GM21825 (cell line): Measurements from ENCODE around the gene ZFP64.
"Not testable (repeated sequence)": the region's sequence is repeated elsewhere in the genome, so short reads cannot be mapped to it uniquely, and the experiment has no call there.

Experiments used
- ATAC-seq: cut with Tn5 transposase; IDR thresholded peaks from one replicate; pipeline ENCODE4 v1.9.1; 2021; ENCODE audit warnings: mild to moderate bottlenecking, moderate library complexity; ENCODE audit not compliant: unreplicated experiment

Gene ZFP64

DNA sequence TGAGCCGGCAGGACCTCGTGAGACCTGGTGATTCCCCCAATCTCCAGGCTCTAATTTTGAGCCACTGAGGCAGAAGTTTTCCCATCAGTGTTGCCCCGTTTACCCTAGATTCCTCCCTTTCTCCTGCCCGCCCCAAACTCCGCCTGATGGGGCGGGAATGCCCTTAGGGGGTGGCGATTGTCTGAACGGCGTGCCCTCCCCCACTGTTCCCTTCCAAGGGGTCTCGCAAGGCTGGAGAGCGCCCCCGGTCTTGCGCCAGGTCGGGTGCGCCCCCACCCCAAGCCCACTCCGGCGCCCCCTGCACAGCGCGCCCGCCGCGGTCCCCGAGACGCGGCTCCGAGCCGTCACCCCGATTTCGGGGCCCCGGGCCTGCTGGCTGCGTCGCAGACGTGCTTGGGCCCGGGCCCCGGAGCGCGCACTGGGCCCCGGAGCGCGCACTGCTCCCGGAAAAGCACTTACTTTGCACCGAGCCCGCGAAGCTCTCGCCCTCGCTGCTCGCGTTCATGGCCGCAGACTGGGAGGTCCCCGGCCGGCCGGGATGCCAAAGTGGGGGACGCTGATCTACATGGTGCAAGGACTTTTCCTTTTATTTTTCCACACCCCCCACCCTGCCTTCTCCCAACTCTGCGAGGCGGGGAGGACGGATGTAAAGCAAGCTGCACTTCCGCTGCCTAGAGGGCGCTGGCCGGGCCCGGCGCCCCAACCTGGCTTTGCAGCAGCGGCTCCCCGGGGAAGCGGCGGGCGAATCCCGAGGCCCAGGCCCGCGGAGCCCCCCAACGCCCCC is at the start of gene ZFP64:
ZFP64 (minus strand) TSS at position 648 of the 784 bp plus-strand sequence; CDS start at position 505, 143 bp downstream.
- peak; percentile 69 for ATAC-seq

DNA sequence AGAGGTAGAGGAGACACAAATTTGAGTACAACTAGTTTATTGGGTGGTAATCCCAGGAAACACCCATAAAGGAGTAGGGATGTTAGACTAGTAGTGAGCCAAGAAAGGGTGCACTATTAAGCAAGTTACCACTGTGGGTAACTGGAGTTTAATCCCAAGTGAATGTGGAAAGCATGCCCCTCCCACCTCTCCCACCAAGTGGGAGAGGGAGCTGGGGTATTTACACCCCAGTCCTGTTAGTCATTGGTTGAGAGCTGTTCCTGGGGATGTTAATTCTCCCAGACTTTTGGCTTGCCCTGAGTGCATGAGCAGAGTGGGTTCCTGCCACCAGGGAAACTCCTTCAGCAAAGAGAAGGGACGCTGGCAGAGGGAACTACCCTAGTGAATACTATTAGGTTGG is 49.2 kb upstream of the ZFP64 start:
- no peak for ATAC-seq

DNA sequence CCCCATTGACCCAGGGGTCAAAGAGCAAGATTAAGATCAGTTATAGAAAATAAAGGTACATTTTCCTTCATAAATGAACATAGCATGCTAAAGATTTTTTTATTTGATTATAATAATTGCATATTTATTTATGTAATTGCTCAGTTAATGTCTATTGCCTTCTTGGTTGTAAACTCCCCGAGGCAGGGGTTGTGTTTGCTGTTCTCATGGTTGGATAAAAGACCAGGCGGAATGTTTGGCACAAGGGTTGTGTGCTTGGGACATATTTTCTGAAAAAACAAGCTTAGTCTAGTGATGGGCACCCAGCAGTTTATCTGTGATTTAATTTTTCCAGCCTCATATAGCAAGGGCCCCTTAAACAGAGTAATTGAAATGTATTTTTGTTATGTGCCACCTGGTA is 47.5 kb upstream of the ZFP64 start:
- no peak for ATAC-seq

DNA sequence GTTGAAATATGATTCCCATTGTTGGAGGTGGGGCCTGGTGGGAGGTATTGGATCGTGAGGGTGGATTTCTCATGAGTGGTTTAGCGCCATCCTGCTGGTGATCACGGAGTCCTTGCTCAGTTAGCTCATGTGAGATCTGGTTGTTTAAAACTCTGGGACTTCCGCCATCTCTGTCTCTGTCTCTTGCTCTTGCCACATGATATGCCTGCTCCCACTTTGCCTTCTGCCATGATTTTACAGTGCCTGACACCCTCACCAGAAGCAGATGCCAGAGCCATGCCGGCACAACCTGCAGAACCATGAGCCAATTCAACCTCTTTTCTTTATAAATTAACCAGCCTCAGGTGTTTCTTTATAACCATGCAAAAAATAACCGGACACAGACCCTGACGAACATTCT is 44.7 kb upstream of the ZFP64 start:
- ATAC-seq, result no peak

DNA sequence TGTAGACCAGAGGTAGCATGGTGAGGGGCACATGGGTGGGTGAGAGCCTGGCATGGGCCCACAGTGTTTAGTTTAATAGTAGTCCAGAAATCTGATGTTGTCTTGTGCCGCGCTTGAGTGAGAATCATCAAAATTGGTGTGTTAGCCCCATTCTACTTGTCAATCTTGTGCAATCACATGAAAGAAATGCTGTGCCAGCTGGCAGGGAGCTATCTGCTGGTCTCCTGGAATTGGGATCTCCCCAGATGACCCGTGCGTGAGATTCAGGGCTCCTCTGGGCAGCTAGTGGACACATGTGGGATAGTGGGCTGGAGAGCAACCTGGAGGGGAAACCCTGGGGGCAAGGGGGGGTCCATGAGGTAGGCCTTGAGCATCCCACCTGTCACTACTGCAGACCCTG is 43.5 kb upstream of the ZFP64 start:
- ATAC-seq, result no peak

DNA sequence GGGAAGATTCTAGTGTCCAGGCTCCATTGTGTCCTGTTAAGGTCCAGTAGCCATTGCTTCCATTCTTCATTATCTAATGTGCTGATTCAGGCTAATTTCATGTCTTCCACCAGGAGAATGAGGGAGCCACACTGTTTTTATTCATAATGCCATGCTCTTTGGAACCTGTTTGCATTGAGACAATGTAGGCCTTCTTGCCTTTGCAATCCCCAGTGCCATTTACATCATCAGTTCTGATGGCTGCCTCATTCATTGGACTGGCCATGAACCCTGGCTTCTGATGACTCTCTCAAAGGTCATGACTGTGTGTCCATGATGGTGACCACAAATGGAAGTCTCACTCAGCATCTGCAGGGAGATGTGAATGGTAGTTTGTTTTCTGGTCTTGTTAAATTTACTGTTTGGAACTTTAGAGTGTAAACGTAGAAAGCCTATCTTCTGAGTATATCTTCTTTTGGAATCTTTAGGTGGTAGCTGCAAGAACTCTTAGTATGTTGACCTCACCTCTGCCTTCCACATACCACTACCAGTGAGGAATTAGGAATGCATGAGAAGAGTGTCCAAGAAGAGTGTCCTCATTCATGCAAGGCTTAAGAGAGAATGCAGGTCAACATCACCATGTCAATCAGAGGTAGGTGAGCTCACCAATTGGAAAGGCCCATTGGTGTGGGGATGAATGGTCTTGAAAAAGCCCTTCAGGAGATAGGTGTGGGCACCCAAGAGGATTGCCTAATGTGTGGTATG is 42.9 kb upstream of the ZFP64 start:
- no peak for ATAC-seq

DNA sequence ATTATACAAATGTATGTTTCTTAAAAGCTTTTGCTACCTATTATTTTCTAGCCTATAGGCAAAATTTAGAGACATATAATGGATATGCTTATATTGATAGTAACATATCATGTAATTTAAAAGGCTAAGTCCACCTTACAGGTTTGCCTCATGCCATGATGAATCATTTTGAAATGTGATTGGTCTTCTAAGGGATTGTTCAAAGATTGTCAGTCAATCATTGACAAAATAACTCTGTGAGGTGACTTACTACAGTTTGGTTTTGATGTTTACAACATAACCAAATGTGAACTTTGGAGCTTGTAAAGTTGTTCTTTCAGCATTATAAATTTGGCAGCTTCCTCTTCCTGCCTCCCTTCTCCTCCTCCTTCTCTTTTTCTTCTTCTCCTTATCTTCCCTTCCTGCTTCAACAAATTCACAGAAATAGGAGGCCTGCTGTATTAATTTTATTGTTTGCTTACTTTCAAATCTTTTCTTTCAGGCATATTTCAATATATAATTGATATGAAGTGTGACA is 39.7 kb upstream of the ZFP64 start:
- ATAC-seq, result no peak

DNA sequence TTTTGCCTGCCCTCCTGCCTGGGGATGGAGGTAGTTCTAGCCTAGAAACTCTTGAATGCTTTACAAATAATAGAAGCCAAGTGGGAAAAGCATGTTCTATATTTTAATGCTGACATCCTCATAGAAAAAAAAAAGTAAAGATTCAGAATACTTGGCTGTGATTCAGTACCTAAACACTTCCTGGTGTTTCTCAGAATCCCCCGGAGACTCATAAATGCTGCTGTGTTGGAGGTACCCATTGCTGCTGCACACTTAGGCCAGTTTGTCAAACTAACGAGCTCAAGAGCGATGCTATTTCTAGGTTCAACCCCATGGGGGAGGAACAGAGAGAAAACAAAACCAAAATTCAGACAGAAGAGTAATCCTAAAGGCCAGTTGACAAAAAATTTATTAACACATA is 38.8 kb upstream of the ZFP64 start:
- no peak for ATAC-seq

DNA sequence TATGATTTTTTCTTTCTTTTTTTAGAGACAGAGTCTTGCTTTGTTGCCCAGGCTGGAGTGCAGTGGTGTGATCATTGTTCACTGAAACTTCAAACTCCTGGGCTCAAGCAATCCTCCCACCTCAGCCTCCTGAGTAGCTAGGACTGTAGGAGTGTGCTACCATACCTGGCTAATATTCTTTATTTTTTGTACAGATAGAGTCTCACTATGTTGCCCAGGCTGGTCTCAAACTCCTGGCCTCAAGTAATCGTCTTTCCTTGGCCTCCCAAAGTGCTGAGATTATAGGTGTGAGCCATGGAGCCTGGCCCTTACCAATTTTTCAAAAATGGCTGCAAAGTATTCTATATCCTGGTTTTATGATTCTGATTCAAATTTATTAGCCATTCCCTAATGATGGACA is 37.8 kb upstream of the ZFP64 start:
- not testable (repeated sequence) for ATAC-seq

DNA sequence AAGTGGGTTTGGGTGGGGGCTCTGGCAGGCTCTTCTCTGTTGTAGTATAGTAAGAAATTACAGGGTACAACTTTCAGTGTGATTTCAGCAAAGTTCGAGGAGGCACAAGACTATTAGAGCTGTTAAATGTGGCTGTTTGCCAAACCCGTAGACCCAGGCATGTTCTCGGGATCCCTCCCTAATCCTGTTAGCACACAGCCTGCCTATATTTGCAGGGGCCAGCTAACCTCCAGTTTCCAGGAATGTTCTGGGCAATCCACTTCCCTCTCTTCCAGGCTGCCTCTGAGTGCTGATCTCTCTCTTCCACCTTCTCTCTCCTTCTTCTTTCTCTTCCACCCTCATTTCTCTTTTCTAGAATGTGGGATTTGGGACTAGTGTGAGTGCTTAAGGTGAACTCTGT is 34.8 kb upstream of the ZFP64 start:
- no peak for ATAC-seq

DNA sequence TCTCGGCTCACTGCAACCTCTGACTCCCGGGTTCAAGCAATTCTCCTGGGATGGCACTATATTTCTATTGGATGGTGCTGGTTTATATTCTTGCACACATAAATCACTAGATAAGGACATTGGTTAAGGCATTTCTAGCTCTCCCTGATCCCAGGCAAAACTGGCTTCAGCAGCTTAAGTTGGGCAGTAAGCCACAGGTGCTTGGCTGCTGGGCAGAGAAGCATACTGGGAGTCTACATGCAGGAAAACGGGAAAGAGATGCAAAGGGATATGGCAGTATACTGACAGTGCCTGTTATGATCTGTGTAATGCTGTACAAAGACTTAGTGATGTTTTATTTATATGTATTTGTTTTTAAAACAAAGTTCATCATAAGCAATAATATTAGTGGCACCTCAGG is 33.3 kb upstream of the ZFP64 start:
- no peak for ATAC-seq

DNA sequence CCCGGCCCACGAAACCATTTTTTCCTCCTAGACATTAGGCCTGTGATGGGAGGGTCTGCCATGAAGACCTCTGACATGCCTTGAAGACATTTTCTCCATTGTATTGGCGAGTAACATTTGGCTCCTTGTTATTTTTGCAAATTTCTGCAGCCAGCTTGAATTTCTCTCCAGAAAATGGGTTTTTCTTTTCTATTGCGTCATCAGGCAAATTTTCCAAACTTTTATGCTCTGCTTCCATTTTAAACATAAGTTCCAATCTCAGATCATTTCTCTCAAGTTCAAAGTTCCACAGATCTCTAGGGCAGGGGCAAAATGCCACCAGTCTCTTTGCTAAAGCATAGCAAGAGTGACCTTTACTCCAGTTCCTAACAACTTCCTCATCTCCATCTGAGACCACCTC is 29.8 kb upstream of the ZFP64 start:
- not testable (repeated sequence) for ATAC-seq

DNA sequence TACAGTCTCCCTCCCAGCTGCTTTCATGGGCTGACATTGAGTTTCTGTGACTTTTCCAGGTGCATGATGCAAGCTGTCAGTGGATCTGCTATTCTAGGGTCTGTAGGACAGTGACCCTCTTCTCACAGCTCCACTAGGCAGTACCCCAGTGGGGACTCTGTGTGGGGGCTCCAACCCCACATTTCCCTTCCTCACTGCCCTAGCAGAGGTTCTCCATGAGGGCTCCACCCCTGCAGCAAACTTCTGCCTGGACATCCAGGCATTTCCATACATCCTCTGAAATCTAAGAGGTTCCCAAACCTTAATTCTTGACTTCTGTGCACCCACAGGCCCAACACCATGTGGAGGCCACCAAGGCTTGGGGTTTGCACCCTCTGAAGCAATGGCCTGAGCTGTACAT is 29.3 kb upstream of the ZFP64 start:
- ATAC-seq, result not testable (repeated sequence)

DNA sequence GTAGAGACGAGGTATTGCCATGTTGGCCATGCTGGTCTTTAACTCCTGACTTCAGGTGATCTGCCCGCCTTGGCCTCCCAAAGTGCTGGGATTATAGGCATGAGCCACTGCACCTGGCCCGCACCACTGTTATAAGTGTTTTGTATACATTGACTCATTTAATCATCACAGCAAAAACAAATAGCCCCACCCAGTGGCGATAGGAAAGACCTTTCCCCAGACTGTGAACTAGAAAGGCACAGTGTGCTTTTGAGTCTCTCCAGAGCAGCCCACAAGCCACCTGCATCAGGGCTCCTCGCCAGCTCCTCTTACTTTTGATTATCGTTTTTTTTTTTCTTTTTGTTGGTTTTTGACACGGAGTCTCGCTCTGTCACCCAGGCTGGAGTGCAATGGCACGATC is 27.9 kb upstream of the ZFP64 start:
- no peak for ATAC-seq

DNA sequence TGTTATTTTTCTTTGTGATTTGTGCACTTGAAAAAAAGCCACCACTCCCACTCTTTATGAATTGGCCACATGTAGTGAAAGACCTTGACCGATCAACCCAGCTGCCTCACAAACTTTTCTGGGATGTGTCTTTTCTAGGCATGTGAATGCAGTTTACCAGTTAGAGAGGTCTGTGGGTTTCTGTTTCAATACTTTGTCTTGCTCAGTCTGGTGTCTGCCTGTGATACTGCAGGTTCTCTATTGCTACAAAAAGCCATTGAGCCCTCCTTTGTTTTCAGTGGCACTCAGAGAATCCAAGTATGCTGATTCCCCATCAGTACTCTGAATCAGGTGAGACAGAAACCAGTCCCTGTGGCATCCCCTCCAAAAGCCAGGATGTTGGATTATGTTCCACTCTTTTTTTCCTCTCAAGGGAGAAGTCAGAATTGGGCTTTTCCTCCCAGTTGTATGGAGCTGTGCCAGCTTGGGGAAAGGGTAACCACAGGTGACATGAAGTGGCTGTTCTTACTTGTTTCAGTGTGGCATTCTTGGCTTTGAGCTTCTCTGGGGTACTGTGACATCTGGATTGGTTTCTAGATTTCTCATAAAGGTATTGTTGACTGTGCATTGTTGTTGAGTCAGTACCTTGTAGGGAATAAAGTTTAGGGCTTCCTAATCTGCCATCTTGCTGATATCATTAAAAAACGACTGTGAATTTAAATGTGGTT is 26.3 kb upstream of the ZFP64 start:
- ATAC-seq, result no peak

DNA sequence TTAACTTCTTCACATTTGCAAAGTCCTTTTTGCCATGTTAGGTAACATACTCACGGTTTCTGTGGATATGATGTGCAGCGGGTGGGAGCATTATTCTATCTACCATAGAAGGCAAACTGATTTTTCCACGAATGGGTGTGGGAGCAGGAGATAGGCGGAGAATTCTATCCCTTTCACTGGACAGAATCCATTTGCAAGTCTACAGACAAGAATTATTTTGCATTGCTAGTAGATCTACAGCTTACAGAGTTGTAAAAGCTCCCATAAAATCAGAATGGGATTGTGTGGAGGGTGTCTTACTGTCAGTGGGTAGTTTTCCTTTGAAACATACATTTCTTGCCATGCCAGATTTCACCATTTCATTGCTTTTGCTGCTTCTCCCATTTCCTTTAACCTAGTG is 22.4 kb upstream of the ZFP64 start:
- ATAC-seq, result no peak

DNA sequence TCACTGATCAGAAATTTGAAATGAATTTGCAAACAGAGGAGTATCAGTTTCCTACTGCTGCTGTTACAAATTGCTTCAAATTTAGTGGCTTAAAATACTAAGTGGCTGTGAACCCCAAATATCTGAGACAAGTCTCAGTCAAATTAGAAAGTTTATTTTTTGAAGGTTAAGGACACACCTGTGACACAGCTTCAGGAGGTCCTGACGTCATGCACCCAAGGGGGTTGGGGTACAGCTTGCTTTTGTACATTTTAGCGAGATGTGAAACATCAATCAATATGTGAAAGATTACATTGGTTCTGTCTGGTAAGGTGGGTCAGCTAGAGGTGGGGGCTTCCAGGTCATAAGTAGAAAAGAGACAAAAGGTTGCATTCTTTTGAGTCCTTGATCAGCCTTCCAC is 21.4 kb upstream of the ZFP64 start:
- no peak for ATAC-seq

DNA sequence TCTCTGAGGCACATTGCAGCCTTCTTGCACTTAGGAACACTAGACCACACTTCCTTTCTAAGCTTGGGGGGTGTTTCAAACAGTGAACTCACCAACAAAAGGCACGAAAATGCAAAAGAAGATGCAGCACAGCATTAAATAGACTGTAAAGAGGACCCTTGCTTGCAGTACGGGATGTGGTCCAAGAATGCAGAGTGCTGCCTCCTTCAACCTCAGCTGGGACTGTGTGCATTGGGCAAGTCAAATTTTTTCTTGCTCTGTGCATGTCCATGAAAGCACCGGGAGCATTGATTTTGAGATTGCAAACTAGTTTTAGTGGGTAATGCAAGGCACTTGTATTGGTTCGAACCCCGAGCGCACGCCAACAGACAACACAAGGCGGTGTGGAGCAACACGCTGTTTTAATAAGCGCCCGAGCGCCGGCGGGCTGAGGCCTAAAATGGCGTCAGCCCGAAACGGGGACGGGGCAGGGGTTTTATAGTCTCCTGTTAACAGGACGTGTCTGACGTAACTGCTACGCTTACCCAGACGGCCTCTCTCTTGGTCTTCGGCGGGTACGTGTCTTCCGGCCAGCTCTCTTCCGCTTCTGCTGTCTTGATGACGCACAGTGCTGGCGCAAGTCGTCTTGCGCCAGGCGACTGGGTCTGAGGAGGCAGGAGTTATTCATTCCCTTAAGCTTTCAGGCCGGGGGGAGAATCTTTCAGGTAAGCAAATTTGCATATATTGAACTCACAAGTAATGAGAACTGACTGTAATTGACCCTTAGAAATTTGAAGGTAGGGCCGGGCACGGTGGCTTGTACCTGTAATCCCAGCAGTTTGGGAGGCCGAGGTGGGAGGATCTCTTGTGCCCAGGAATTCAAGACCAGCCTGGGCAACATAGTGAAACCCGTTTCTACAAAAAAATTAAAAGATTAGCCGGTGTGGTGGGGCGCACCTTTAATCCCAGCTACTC is 18.7 kb upstream of the ZFP64 start:
- ATAC-seq, result no peak

DNA sequence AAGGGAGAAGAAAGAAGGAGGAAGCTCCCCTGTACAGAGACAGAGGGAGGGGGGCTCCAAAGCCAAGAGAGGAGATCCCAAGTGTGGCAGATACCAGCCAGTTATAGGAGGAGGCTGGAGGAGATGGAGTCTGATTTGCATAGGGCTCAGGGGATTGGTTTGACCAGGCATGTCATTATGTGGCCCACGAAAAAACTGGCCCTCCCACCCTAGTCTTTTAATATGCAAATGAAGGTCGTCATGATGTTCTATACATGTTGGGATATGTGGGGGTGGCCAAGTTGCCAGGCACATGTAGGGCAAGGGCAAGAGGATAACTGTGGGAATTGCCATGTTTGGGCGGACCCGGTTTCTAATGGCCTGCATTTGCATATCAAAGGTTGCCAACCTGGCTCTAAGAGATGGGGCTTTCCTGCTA is 17.6 kb upstream of the ZFP64 start:
- no peak for ATAC-seq

DNA sequence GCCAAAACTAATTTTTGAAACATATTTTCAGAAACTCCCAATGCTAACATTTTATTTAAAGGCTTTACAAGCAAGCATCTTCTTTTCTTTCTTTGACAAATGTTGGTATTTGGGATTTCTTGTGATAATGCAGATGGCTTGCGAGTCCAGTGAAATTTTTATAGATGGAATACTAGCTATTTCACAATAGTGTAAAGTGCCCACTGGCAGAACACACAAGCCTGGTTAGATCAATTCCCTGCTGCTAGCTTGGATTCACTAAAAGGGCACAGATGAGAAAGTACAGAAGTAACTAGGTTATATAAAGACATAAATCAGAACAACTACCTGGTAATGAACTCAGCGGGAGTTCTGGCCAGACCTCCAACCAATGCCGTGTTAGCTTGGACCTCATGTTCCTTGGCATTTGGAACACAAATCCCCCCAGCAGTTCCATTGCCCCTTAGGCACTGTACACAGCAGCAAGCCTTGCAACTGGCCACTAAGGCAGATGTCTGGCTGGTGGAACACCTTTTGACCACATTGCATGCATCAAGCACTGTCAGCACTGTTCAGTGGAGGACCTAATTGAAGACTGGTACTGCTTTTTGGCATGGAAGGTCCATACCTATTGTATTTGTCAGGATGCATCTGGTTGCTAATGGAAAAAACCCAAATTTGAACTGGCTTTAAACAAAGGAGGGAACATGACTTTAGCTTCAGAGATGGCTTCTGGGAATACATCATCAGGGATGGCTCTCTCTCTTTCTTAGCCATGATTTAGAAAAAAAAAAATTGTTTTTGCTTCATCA is 15.6 kb upstream of the ZFP64 start:
- ATAC-seq, result no peak
